ENCODE results near the gene SH2D6.

DNA sequence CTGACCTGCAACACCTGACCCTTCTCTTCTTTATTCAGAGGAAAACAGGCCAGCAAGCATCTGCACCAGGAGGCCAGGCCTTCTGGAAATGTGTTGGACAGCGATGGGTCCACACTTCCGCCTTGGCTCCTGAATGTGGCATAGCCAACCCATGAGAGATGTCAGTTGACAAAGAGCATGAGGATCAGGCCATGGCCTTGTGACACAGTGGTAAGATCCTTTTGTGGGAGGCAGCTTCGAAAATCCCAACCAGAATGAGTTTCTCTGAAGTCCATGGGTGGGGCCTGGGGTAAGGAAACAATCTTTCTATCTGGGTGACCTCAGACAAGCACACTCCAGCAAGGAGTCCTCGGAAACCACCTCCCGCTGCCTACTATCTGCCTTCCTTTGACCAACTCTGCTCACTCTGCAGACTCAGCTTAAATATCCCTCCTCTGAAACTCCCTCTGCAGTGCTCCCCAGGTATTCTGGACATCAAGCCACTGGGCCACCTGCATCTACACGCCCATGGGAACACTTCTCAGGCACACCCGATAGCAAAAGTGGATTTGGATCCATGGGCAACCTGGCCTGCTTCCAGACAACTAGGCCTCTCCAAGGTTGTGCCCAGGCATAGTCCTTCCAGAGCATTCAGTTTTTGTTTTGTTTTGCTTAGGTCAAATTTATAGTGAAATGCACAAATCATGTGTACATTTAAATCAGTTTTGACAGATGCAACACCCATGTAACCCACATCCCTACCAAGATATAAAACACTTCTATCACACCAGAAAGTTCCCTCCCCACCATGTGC lies 3.6 kb upstream of the SH2D6 start:
- TF ChIP-seq, protein P1, sequence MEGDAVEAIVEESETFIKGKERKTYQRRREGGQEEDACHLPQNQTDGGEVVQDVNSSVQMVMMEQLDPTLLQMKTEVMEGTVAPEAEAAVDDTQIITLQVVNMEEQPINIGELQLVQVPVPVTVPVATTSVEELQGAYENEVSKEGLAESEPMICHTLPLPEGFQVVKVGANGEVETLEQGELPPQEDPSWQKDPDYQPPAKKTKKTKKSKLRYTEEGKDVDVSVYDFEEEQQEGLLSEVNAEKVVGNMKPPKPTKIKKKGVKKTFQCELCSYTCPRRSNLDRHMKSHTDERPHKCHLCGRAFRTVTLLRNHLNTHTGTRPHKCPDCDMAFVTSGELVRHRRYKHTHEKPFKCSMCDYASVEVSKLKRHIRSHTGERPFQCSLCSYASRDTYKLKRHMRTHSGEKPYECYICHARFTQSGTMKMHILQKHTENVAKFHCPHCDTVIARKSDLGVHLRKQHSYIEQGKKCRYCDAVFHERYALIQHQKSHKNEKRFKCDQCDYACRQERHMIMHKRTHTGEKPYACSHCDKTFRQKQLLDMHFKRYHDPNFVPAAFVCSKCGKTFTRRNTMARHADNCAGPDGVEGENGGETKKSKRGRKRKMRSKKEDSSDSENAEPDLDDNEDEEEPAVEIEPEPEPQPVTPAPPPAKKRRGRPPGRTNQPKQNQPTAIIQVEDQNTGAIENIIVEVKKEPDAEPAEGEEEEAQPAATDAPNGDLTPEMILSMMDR (IDR thresholded peaks at IDR 0.05) = no peak
- no peak for TF ChIP-seq POLR2A (IDR thresholded peaks at IDR 0.05)
